Caco-2 (cell line): ENCODE data around the gene PPP2R2B. TPM values are rescaled to one million over a fixed set of nuclear protein-coding genes. Genes with fewer than 3 reads are reported as not detected.

Experiments used
- BruUV-seq: library from RNA; stranded (reverse); fragments of 400-500 nt; replicated peaks from 2 replicates; lab custom pipeline; 2021; lab: Mats Ljungman, UMichigan
- CTCF ChIA-PET: fragments of 300-600 bp; sonication (Branson Sonifier 250); formaldehyde crosslinking; loops from one replicate; lab custom pipeline; 2022; ENCODE audit warnings: antibody characterized with exemption; lab: Charles Lee
- POLR2A ChIA-PET: fragments of 300-600 bp; sonication (Branson Sonifier 250); formaldehyde crosslinking; loops from one replicate; lab custom pipeline; 2022; ENCODE audit warnings: antibody characterized with exemption; lab: Charles Lee
- DNase-seq, 2 experiments: peaks; one replicate each; pipeline versions ENCODE4 v3.0.0 to v3.0.0-alpha.2; 2020 to 2022
- H3K27me3 ChIP-seq: replicated peaks from 2 replicates; pipeline ENCODE4 v1.6.0; 2011; ENCODE audit warnings: low read length; ENCODE audit not compliant: control insufficient read depth, insufficient read depth
- H3K36me3 ChIP-seq: 2 replicates; pipeline ENCODE4 v1.5.1; 2011; ENCODE audit warnings: low read length; ENCODE audit not compliant: control insufficient read depth, insufficient read depth
- H3K4me1 ChIP-seq: fragments of 250-450 bp; sonication (Bioruptor Pico); 2 replicates; pipeline ENCODE4 v1.5.1; 2020; ENCODE audit warnings: mild to moderate bottlenecking
- H3K4me3 ChIP-seq: 2 replicates; pipeline ENCODE4 v1.5.1; 2011; ENCODE audit warnings: low read depth, mild to moderate bottlenecking, control low read depth, low read length
- H3K9me3 ChIP-seq: fragments of 250-450 bp; sonication (Bioruptor Pico); 2 replicates; pipeline ENCODE4 v1.5.1; 2020; ENCODE audit warnings: mild to moderate bottlenecking, moderate library complexity
- H3K27ac Mint-ChIP-seq: one replicate; pipeline ENCODE4 v1.8.0; 2022; ENCODE audit warnings: mixed read lengths; ENCODE audit not compliant: unreplicated experiment
- H3K27me3 Mint-ChIP-seq: one replicate; pipeline ENCODE4 v1.8.0; 2022; ENCODE audit warnings: mixed read lengths; ENCODE audit not compliant: insufficient read depth, unreplicated experiment
- H3K36me3 Mint-ChIP-seq: one replicate; pipeline ENCODE4 v1.8.0; 2022; ENCODE audit warnings: mild to moderate bottlenecking, mixed read lengths; ENCODE audit not compliant: insufficient read depth, unreplicated experiment
- H3K4me1 Mint-ChIP-seq: one replicate; pipeline ENCODE4 v1.8.0; 2022; ENCODE audit warnings: low read depth, mixed read lengths; ENCODE audit not compliant: unreplicated experiment
- H3K4me3 Mint-ChIP-seq: one replicate; pipeline ENCODE4 v1.8.0; 2022; ENCODE audit warnings: mild to moderate bottlenecking, moderate library complexity, mixed read lengths; ENCODE audit not compliant: unreplicated experiment
- H3K9me3 Mint-ChIP-seq: one replicate; pipeline ENCODE4 v1.8.0; 2022; ENCODE audit warnings: mixed read lengths; ENCODE audit not compliant: unreplicated experiment
- intact Hi-C: fragments of 100-400 bp; cut with micrococcal nuclease; formaldehyde crosslinking; loops from one replicate; pipeline ENCODE4 v1.10.0; 2022; ENCODE audit not compliant: unreplicated experiment
- total RNA-seq: library from RNA; stranded (reverse); gene quantifications from 2 replicates; pipeline ENCODE4 v1.2.3, GENCODE V29; 2022
- TF ChIP-seq, protein P1 (sequence below), 2 experiments: fragments of 200-600 bp in 1 of 2; IDR thresholded peaks; 1 replicate in 1 of 2; 2 replicates in 1 of 2; pipeline versions ENCODE4 v1.5.1 to v1.8.0; 2011 to 2022; ENCODE audit warnings: antibody characterized with exemption in 1 of 2, control low read depth in 1 of 2, inconsistent platforms in 1 of 2, low read depth in 1 of 2, low read length in 1 of 2, mild to moderate bottlenecking in 1 of 2, moderate library complexity in 1 of 2; ENCODE audit not compliant: insufficient read depth in 1 of 2, severe bottlenecking in 1 of 2, unreplicated experiment in 1 of 2

The PPP2R2B gene
- total RNA-seq, 1 experiment from 2014 or later: 9.8 TPM

DNA sequence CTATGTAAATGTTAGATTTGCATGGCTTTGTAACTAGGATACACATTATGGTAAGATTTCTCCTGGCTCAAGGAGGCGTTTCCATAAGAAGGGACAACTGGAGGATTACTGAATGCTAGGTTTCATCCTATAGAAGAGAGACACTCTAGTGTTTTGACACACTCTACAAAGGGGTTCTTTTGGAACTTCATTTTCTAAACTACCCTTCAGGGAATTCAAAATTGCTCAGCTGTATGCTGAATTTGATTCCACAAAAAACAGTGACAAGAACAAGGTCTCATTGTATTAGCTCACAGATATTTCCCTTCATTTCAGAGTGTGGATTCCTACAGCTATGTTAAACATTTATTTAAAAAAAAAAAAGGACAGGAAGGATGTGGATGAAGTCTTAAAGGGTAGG is 151.7 kb downstream of the PPP2R2B start:
- Mint-ChIP-seq H3K36me3 (no peaks in the 10 kb centered on the region), H3K9me3 (peaks cover 18% of the 10 kb centered on the region), H3K27me3 (no peaks in the 10 kb centered on the region), H3K27ac (no peak overlapping the region), H3K4me3 (no peak overlapping the region), H3K4me1 (peaks cover 7% of the 10 kb centered on the region)
- H3K9me3 ChIP-seq: peaks cover 36% of the 10 kb centered on the region
- H3K36me3 ChIP-seq: no peaks in the 10 kb centered on the region
- intact Hi-C loops: no loop called here
- H3K27me3 ChIP-seq: no peaks in the 10 kb centered on the region
- BruUV-seq: no TSS peak
- peaks cover 10% of the 10 kb centered on the region for H3K4me1 ChIP-seq
- TF ChIP-seq, protein P1, sequence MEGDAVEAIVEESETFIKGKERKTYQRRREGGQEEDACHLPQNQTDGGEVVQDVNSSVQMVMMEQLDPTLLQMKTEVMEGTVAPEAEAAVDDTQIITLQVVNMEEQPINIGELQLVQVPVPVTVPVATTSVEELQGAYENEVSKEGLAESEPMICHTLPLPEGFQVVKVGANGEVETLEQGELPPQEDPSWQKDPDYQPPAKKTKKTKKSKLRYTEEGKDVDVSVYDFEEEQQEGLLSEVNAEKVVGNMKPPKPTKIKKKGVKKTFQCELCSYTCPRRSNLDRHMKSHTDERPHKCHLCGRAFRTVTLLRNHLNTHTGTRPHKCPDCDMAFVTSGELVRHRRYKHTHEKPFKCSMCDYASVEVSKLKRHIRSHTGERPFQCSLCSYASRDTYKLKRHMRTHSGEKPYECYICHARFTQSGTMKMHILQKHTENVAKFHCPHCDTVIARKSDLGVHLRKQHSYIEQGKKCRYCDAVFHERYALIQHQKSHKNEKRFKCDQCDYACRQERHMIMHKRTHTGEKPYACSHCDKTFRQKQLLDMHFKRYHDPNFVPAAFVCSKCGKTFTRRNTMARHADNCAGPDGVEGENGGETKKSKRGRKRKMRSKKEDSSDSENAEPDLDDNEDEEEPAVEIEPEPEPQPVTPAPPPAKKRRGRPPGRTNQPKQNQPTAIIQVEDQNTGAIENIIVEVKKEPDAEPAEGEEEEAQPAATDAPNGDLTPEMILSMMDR (IDR thresholded peaks at IDR 0.05; ENCODE audit: insufficient read depth in 1 of 2, low read depth in 1 of 2, low read length in 1 of 2, severe bottlenecking in 1 of 2, unreplicated experiment in 1 of 2): no peak
- CTCF ChIA-PET: no interaction called here
- DNase-seq: no peak
- POLR2A ChIA-PET: no interaction called here
- no peak overlapping the region for H3K4me3 ChIP-seq

DNA sequence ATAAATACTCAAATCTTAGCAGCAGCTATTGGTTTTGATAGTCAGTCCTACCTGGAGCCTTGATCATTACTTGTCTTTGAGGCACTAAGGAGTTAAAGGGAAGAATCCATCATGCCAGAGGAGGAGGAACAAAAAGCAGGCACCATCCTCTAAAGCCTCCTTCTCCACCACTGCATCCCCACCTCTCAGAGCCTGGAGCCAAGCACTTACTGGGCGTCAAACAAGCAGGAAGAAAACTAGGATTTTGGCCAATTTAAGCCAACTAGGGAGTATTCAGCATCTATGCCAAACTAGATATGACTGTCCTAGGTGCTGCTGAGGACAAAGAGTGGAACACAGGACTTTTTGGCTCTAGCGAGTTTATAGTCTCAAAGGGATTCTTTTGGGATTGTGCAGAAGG is 152.5 kb downstream of the PPP2R2B start:
- H3K27ac Mint-ChIP-seq: no peak overlapping the region
- no peaks in the 10 kb centered on the region for H3K36me3 Mint-ChIP-seq
- H3K9me3 ChIP-seq: peaks cover 32% of the 10 kb centered on the region
- peaks cover 16% of the 10 kb centered on the region for H3K9me3 Mint-ChIP-seq
- no peak overlapping the region for H3K4me3 ChIP-seq
- DNase-seq: no peak
- TF ChIP-seq, protein P1 (IDR thresholded peaks at IDR 0.05; ENCODE audit: insufficient read depth in 1 of 2, low read depth in 1 of 2, low read length in 1 of 2, severe bottlenecking in 1 of 2, unreplicated experiment in 1 of 2): no peak
- no TSS peak for BruUV-seq
- H3K4me1 Mint-ChIP-seq: no peaks in the 10 kb centered on the region
- H3K36me3 ChIP-seq: no peaks in the 10 kb centered on the region
- no peaks in the 10 kb centered on the region for H3K27me3 Mint-ChIP-seq
- H3K4me1 ChIP-seq: peaks cover under 1% of the 10 kb centered on the region
- CTCF ChIA-PET: no interaction called here
- POLR2A ChIA-PET: no interaction called here
- H3K4me3 Mint-ChIP-seq: no peak overlapping the region
- no peaks in the 10 kb centered on the region for H3K27me3 ChIP-seq
- intact Hi-C loops: no loop called here

DNA sequence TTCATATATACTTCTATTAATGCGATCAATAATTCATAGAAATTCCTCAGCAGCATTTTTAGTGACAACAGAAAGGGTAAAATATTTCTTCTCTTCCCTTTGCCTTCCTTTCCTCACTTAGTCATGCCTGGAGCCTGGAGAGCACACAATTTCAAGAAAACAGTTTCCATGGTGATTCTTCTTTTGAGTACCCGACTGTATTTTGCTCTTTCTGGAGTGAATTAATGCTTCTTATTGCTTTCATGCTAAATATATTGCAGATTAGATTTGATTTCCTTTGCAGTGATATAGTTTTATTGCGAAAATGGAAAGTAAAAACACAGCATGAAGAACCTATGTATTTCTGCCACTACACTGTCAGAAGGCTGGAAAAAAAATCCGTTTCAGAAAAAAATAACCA is 153.5 kb downstream of the PPP2R2B start:
- Histone ChIP-seq H3K4me1 (no peaks in the 10 kb centered on the region), H3K4me3 (no peak overlapping the region), H3K36me3 (no peaks in the 10 kb centered on the region), H3K27me3 (no peaks in the 10 kb centered on the region), H3K9me3 (peaks cover 22% of the 10 kb centered on the region)
- Mint-ChIP-seq H3K4me1 (no peaks in the 10 kb centered on the region), H3K4me3 (no peak overlapping the region), H3K27me3 (no peaks in the 10 kb centered on the region), H3K9me3 (peaks cover 6% of the 10 kb centered on the region), H3K36me3 (no peaks in the 10 kb centered on the region), H3K27ac (no peak overlapping the region)
- ChIA-PET CTCF (no interaction called here), POLR2A (no interaction called here)
- intact Hi-C loops: no loop called here
- no peak for DNase-seq
- BruUV-seq: no TSS peak
- TF ChIP-seq, protein P1 (IDR thresholded peaks at IDR 0.05; ENCODE audit: insufficient read depth in 1 of 2, low read depth in 1 of 2, low read length in 1 of 2, severe bottlenecking in 1 of 2, unreplicated experiment in 1 of 2): no peak
